Keratinocyte (primary cell): ENCODE data around the gene PIP4K2A. TPM values are rescaled to one million over a fixed set of nuclear protein-coding genes. Genes with fewer than 3 reads are reported as not detected.

Experiments used
- DNase-seq: peaks from one replicate; pipeline ENCODE4 v3.0.0-alpha.2; 2011; ENCODE audit warnings: low read depth, missing footprints, low spot score
- FAIRE-seq: peaks from 2 replicates; lab custom pipeline; 2011; peaks lifted over from hg19 to GRCh38; lab: Jason Lieb, UNC
- H2AFZ ChIP-seq: 2 replicates; pipeline ENCODE4 v1.6.0; 2012; ENCODE audit warnings: low read length, control low read depth, inconsistent platforms; ENCODE audit not compliant: control insufficient read depth
- H3K27ac ChIP-seq: 2 replicates; pipeline ENCODE4 v1.5.1; 2011; ENCODE audit warnings: low read length; ENCODE audit not compliant: control insufficient read depth, insufficient read depth
- H3K27me3 ChIP-seq: 3 replicates; pipeline ENCODE4 v1.6.0; 2011; ENCODE audit warnings: low read length; ENCODE audit not compliant: control insufficient read depth, insufficient read depth; ENCODE audit errors: extremely low read depth
- H3K36me3 ChIP-seq, 2 experiments: 2 replicates in 1 of 2; 3 replicates in 1 of 2; pipeline ENCODE4 v1.5.1; 2011; ENCODE audit warnings: low read length in 2 of 2, mild to moderate bottlenecking in 1 of 2; ENCODE audit not compliant: control insufficient read depth in 2 of 2, insufficient read depth in 2 of 2; ENCODE audit errors: extremely low read depth in 1 of 2
- H3K4me1 ChIP-seq: 3 replicates; pipeline ENCODE4 v1.5.1; 2011; ENCODE audit warnings: low read length; ENCODE audit not compliant: control insufficient read depth, insufficient read depth; ENCODE audit errors: extremely low read depth
- H3K4me2 ChIP-seq: 3 replicates; pipeline ENCODE4 v1.6.0; 2011; ENCODE audit warnings: low read depth, low read length; ENCODE audit not compliant: control insufficient read depth, insufficient read depth; ENCODE audit errors: extremely low read depth
- H3K4me3 ChIP-seq, 3 experiments: fragments of 200-600 bp in 1 of 3; sonication (generic) in 1 of 3; 2 replicates in 2 of 3; 3 replicates in 1 of 3; pipeline ENCODE4 v1.5.1; 2011 to 2016; ENCODE audit warnings: low read length in 3 of 3, mild to moderate bottlenecking in 3 of 3, control low read depth in 2 of 3, inconsistent platforms in 1 of 3, low read depth in 1 of 3, mixed read lengths in 1 of 3, mixed run types in 1 of 3, moderate library complexity in 1 of 3; ENCODE audit not compliant: control insufficient read depth in 2 of 3, insufficient read depth in 2 of 3; ENCODE audit errors: extremely low read depth in 1 of 3
- H3K79me2 ChIP-seq: 2 replicates; pipeline ENCODE4 v1.6.0; 2012; ENCODE audit warnings: low read length; ENCODE audit not compliant: control insufficient read depth, insufficient read depth
- H3K9ac ChIP-seq: 3 replicates; pipeline ENCODE4 v1.6.0; 2011; ENCODE audit warnings: low read length; ENCODE audit not compliant: control insufficient read depth, insufficient read depth; ENCODE audit errors: extremely low read depth
- H3K9me1 ChIP-seq: 3 replicates; pipeline ENCODE4 v1.6.0; 2011; ENCODE audit warnings: low read length; ENCODE audit not compliant: control insufficient read depth, insufficient read depth; ENCODE audit errors: extremely low read depth
- H3K9me3 ChIP-seq: 2 replicates; pipeline ENCODE4 v1.5.1; 2012; ENCODE audit warnings: low read depth, low read length; ENCODE audit not compliant: control insufficient read depth
- H4K20me1 ChIP-seq: 3 replicates; pipeline ENCODE4 v1.6.0; 2011; ENCODE audit warnings: low read length; ENCODE audit not compliant: control insufficient read depth, insufficient read depth; ENCODE audit errors: extremely low read depth
- EZH2 ChIP-seq: IDR thresholded peaks from one replicate; pipeline ENCODE4 v1.6.1; 2012; ENCODE audit warnings: inconsistent platforms, mild to moderate bottlenecking, low read length, moderate library complexity
- dilution Hi-C: fragments of 300-500 bp; cut with MboI; formaldehyde crosslinking; loops from one replicate; pipeline ENCODE4 v1.7.0; 2020; ENCODE audit warnings: low sequenced_read_pairs; ENCODE audit not compliant: extremely low pct_ligation_motif_present
- polyA plus RNA-seq, 5 experiments: library from polyadenylated mRNA; depleted of rRNA in 3 of 5; stranded (reverse) in 3 of 5; stranded (forward) in 1 of 5; unstranded in 1 of 5; fragments of >200 nt; gene quantifications; 1 replicate in 1 of 5; 2 replicates in 3 of 5; 3 replicates in 1 of 5; pipeline versions ENCODE4 v1.2.1 to v1.2.3, GENCODE V29; 2011 to 2012; ENCODE audit warnings: missing spikeins in 2 of 5, low read depth in 1 of 5, low replicate concordance in 1 of 5
- TF ChIP-seq, protein P1 (sequence below), 3 experiments: IDR thresholded peaks in 1 of 3; conservative IDR thresholded peaks in 1 of 3; optimal IDR thresholded peaks in 1 of 3; 2 replicates in 2 of 3; 3 replicates in 1 of 3; pipeline versions ENCODE3 to v1.5.1; 2011; ENCODE audit warnings: low read length in 3 of 3, mild to moderate bottlenecking in 3 of 3, moderate library complexity in 2 of 3, control low read depth in 1 of 3, inconsistent platforms in 1 of 3; ENCODE audit not compliant: insufficient read depth in 2 of 3; ENCODE audit errors: extremely low read depth in 1 of 3

Gene PIP4K2A
- polyA plus RNA-seq, 1 donor (not counting 4 experiments of a cell fraction or from before 2014, with no cell fraction given), result 15.5 TPM

DNA sequence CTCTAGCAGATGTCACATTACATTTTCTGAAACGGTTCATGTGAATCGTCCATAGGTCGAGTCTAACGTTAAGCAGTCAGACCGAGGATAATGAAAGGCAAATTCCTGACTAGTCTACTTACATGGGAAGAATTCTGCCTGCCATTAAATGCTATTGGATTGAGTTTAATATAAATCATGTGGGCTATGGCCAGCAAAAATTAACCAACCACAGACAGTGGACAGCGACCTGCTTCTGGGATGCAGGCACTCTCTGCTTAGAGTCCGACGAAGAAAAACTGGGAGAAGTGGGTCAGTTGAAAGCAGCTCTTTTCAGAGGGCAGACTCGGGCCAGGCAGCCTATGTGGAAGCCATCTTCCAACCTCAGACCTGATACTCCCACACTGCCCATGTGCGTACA is 16.6 kb downstream of the PIP4K2A start:
- Histone ChIP-seq H3K4me1 (no peaks in the 10 kb centered on the region), H3K9ac (no peak overlapping the region), H3K4me3 (no peak overlapping the region), H3K36me3 (no peaks in the 10 kb centered on the region), H3K9me3 (no peaks in the 10 kb centered on the region), H3K27ac (no peak overlapping the region), H3K27me3 (no peaks in the 10 kb centered on the region), H4K20me1 (peaks cover 2% of the 10 kb centered on the region), H3K4me2 (no peak overlapping the region), H3K79me2 (peaks cover 29% of the 10 kb centered on the region), H2AFZ (no peak overlapping the region), H3K9me1 (no peaks in the 10 kb centered on the region)
- TF ChIP-seq, protein P1, sequence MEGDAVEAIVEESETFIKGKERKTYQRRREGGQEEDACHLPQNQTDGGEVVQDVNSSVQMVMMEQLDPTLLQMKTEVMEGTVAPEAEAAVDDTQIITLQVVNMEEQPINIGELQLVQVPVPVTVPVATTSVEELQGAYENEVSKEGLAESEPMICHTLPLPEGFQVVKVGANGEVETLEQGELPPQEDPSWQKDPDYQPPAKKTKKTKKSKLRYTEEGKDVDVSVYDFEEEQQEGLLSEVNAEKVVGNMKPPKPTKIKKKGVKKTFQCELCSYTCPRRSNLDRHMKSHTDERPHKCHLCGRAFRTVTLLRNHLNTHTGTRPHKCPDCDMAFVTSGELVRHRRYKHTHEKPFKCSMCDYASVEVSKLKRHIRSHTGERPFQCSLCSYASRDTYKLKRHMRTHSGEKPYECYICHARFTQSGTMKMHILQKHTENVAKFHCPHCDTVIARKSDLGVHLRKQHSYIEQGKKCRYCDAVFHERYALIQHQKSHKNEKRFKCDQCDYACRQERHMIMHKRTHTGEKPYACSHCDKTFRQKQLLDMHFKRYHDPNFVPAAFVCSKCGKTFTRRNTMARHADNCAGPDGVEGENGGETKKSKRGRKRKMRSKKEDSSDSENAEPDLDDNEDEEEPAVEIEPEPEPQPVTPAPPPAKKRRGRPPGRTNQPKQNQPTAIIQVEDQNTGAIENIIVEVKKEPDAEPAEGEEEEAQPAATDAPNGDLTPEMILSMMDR (optimal IDR thresholded peaks at IDR 0.05 in 1 of 3, IDR thresholded peaks at IDR 0.05 in 1 of 3, conservative IDR thresholded peaks at IDR 0.05 in 1 of 3; ENCODE audit: extremely low read depth in 1 of 3, insufficient read depth in 2 of 3, low read length in 3 of 3), result no peak
- dilution Hi-C loops, result no loop called here
- no peak for DNase-seq
- FAIRE-seq, result no peak

DNA sequence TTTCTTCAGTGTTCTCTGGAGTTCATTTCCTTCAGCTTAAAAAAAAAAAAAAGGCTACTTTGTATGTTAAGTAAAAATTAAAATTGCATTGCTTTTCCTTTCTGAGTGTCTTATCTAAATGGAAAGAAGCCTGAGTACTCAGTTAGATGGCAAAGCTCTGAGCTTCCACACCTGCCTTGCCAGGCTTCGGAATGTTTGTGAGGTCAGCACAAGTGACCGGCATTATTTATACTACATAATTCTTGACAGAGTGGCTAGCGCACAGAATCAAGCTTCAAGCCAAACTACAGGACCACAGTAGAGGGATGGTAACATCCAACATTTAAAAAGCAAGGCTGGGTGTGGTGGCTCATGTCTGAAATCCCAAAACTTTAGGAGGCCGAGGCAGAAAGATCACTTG is 17.3 kb downstream of the PIP4K2A start:
- Histone ChIP-seq H3K9me1 (no peaks in the 10 kb centered on the region), H2AFZ (no peak overlapping the region), H3K79me2 (peaks cover 31% of the 10 kb centered on the region), H3K4me2 (no peak overlapping the region), H3K4me3 (no peak overlapping the region), H3K9ac (no peak overlapping the region), H3K27me3 (no peaks in the 10 kb centered on the region), H3K4me1 (no peaks in the 10 kb centered on the region), H3K9me3 (no peaks in the 10 kb centered on the region), H3K27ac (no peak overlapping the region), H3K36me3 (no peaks in the 10 kb centered on the region), H4K20me1 (peaks cover 2% of the 10 kb centered on the region)
- dilution Hi-C loops, result no loop called here
- DNase-seq (no peak), FAIRE-seq (no peak)
- TF ChIP-seq EZH2, result no peak
- TF ChIP-seq, protein P1 (optimal IDR thresholded peaks at IDR 0.05 in 1 of 3, IDR thresholded peaks at IDR 0.05 in 1 of 3, conservative IDR thresholded peaks at IDR 0.05 in 1 of 3; ENCODE audit: extremely low read depth in 1 of 3, insufficient read depth in 2 of 3, low read length in 3 of 3), result no peak
